Ishikawa (cell line): ENCODE data around the gene PDIA5.

ENCODE experiments used
- CEBPB ChIP-seq: IDR thresholded peaks from 2 replicates; pipeline ENCODE4 v1.6.1; 2012
- EGR1 ChIP-seq: IDR thresholded peaks from 2 replicates; pipeline ENCODE4 v1.6.1; 2012
- EP300 ChIP-seq: IDR thresholded peaks from 2 replicates; pipeline ENCODE4 v1.6.1; 2012; ENCODE audit warnings: borderline replicate concordance
- FOXM1 ChIP-seq: IDR thresholded peaks from 2 replicates; pipeline ENCODE4 v1.6.1; 2012; ENCODE audit warnings: low read depth, borderline replicate concordance
- MAX ChIP-seq: IDR thresholded peaks from 2 replicates; pipeline ENCODE4 v1.6.1; 2012
- RAD21 ChIP-seq: IDR thresholded peaks from 2 replicates; pipeline ENCODE4 v1.6.1; 2012; ENCODE audit warnings: low read depth
- REST ChIP-seq: IDR thresholded peaks from 2 replicates; pipeline ENCODE4 v1.6.1; 2012; ENCODE audit warnings: low read depth, mild to moderate bottlenecking
- TAF1 ChIP-seq: IDR thresholded peaks from 2 replicates; pipeline ENCODE4 v1.6.1; 2012; ENCODE audit warnings: low read depth, mild to moderate bottlenecking
- YY1 ChIP-seq: IDR thresholded peaks from 2 replicates; pipeline ENCODE4 v1.6.1; 2012; ENCODE audit warnings: low read depth
- ZBTB7A ChIP-seq: IDR thresholded peaks from 2 replicates; pipeline ENCODE4 v1.6.1; 2012; ENCODE audit warnings: low read depth

GRCh38 chr3:123085293-123085931 lies 18.6 kb downstream of the PDIA5 start:
- TF ChIP-seq REST = no peak
- TF ChIP-seq MAX = no peak
- TF ChIP-seq CEBPB = no peak
- TF ChIP-seq EGR1 = no peak
- TF ChIP-seq TAF1 = no peak
- no peak for TF ChIP-seq RAD21
- no peak for TF ChIP-seq YY1
- no peak for TF ChIP-seq EP300
- no peak for TF ChIP-seq FOXM1
- no peak for TF ChIP-seq ZBTB7A
